Amygdala (tissue), 56 donors: ENCODE results near the gene PRDM16.

Source experiments
- DNase-seq, 56 donors: peaks; one replicate each; lab custom pipeline; 2025; lab: John Stamatoyannopoulos, UW

The PRDM16 gene

DNA sequence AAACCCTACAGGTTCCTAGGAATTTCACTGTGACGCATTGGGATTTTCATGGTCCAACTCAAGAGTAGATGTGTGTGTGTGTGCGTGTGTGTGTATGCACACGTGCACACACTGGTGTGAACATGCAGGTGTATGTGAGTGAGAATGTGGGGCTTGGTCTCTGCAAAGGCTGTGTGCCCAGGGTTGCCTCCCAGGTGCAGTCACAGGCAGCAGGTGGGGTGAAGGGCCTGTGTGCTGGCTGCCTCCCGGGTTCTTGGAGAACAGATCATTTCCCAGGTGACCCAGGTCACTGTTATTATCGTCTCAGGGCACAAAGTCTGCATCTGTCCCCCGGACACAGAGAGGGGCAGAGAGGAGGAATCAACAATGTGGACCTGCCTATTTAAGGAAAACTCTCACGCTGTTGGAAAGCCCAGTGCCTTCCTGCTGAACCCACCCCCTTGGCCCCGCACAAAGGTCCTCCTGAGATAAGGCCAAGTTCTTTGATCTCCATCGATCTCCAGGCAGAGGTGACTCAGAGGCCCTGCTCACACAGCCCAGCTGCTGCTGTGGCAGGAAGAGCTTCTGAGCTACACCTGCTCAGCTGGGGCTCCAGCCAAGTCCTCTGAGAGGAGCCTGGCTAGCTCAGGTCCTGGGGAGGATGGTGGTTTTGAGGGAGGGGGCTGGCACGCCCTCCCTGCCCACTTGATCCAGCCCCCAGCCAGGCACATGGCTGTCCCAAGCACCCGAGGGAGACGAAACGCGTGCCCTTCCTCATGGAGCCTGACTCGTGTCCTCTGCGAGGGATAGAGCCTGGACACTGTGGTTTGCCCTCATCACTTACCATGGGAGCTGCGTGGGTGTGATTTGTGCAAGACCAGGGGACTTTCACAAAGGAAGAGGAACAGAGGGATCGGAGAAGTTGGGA is 251.5 kb downstream of the PRDM16 start:
- DNase-seq: no peak

- DNase-seq: no peak
These were observed 252.8 kb downstream of the PRDM16 start for GRCh38 chr1:3321559-3322449.

- no peak for DNase-seq
These were observed 253.5 kb downstream of the PRDM16 start for GRCh38 chr1:3322450-3323020.

GRCh38 chr1:3323021-3323795 is 254.2 kb downstream of the PRDM16 start:
- DNase-seq: peak in 8 of 56 donors; percentile 23 to 52 (median 32)

GRCh38 chr1:3323796-3324703 is 255.0 kb downstream of the PRDM16 start:
- DNase-seq: no peak

DNA sequence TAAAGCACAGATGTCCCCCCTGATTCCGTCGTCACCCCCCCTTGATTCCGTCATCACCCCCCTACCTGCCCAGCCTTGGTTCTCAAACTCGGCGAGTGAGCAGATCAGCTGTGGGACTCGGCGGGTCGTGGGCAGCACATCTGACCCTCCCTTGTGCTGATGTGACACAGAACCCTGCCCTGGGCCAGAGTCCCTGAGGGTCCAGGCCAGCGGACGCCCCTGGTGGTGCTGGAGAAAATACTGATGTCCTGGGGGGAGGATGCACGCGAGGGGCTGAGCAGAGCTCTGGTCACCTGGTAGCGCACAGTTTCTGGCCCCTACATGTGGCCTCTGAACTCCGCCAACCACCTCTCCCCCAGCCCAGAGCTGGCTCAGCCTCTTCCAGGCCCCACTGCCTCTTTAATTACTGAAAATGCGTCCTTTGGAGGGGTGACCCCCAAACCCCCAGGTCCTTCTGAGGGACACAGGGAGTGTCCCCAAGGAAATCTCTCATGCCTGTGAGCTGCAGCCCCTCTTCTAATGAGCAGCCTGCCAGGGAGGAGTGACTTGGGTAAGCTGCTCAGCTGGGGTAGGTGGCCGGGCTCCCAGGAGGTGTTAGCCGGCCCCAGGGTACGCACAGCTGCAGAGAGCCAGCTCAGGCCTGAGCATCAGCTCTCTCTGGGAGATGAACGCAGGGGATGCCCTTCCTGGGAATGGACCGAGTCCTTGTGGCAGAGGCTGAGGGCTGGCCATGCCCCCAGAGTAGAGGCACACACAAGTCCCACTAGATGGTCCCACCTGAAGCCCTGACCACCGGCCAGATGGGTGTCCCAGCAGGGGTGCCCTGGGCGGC is 255.9 kb downstream of the PRDM16 start:
- no peak for DNase-seq

DNA sequence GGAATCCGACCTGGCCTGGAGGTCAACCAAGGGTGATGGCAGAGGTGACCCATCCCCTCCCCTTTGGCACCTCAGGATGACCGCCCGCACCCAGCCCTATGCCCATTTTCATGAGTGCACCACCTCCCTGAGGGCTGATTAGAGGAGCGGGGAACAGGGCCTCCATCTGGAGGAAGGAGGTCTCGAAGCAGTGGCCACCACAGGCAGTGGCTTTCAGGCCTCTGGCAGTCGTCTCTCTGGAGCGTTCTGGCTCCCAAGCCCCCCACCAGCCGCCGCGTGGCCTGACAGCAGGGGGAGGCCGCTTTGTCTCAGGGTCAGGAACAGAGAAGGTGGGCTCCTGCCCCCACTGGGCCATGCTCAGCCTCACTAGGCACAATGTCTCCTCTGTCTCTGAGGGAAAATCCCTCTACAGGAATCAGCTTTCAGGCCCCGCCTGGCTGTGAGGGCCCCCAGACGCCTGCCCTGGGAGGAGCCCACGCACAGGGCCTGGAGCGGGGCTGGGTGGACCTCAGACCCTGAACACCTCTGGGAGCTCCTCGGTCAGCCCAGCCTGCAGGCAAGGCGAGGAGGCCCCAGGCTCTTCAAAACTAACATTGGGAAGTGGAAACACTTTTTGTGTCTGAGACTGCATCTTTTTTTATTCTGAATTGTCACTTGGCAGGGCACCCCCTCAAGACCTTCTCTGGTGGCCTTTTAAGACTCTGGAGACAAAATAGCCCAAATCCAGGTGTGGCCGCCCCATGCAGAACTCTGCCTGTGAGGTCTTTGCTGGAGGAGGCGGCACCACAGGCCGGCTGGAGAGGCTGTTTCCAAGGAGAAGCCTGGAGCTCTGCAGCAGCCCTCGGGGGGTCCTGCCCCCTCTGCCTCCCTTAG is 257.7 kb downstream of the PRDM16 start:
- no peak for DNase-seq

DNA sequence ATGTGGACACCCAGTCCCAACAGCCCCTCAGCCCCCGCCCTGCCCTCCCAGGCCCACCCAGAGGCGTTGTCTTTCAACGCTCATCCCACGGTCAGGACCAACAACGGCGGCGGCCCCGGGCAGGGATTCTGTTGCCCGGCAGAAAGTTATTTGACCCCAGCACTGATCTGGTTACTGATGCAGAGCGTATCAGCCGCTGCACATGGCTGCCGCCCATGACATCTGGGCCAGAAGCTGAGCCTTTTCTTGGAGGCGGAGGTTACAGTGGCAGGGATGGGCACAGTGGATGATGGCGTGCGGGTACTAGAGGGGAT is 258.3 kb downstream of the PRDM16 start:
- DNase-seq: no peak

DNA sequence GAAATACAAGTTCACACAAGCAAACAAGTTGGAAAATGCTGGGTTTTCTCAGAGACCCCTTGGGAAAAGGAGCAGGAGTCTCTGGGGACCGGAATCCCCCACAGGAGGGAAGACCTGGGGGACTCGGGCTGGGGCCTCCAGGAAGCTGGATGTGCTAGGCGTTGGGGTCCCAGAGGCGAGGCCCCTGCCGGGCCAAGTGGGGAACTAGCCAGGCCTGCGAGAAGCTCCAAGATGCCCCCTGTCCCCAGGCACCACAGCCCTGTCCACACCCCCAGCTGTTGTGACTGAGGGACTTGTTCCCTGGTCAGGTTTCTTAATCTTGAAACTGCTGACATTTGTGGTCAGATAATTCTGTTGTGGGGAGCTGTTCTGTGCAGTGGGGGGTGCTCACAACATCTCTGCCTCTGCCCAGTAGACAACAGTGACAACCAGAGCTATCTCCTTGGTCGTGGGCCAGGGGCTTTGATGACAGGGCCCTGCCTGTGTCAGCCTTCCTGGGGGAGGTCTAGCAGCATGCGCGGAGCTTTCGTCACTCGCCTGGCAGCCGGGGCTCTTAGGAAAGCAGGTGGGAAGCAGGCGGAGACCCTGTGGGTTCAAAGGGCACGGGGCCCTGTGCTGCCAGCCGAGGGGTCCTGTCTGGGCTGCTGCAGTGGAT is 259.1 kb downstream of the PRDM16 start:
- DNase-seq: no peak

GRCh38 chr1:3329640-3330281 is 260.8 kb downstream of the PRDM16 start:
- no peak for DNase-seq

- no peak for DNase-seq
These were observed 261.8 kb downstream of the PRDM16 start for GRCh38 chr1:3330771-3331245.

GRCh38 chr1:3331564-3331963 is 262.6 kb downstream of the PRDM16 start:
- DNase-seq: peak in 36 of 56 donors; percentile 7 to 80 (median 51)

DNA sequence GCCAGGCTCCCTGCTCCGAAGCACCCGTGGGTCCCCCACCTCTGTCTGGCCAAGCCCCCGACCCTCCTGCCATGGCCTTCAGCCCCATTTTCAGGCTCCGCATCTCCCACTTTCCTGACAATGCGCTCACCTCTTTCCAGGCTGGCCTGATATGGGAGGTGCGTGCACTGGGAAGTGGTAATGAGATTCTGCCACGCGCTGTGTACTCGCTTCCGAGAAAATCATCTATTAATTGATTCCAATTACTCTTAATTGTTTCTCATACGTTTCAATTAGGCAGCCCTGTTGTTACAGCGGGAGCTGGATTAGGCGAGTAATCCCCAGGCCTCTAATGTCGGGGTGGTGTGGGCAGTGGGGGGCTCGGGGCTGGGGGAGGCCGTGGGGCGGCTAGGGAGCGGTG is 263.0 kb downstream of the PRDM16 start:
- no peak for DNase-seq

DNA sequence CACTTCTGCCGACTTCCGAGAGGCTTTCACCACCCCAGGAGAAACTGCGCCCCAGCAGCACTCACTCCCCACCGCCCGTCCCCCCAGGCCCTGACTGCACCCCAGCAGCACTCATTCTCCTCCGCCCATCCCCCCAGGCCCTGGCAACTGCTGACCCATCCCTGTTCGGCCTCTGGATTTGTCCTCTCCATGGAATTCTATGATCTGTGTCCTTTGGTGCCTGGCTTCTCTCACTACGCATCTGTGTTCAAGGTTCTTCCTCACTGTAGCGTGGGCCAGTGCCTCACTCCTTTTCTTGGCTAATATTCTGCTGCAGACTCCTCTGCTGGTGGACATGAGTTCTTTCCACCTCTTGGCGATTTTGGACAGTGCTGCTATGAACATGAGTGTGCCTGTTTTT is 263.7 kb downstream of the PRDM16 start:
- DNase-seq: no peak

DNA sequence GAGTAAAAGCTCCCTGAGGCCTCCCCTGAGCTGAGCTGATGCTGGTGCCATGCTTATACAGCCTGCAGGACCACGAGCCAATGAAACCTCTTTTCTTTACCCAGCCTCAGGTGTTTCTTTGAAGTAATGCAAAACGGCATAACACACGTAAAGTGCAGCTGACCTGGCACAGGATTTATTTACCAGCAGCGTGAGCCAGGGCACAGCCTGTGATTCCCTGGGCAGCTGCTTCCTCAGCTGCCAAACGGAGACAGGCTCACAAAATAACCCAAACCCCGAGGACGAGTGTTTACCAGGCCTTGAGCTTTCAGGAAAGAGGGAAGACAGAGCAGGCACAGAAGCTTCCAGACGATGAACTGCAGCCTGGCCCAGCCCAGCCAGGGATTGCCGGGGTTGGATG is 264.9 kb downstream of the PRDM16 start:
- peak in 27 of 56 donors; percentile 18 to 80 (median 39) for DNase-seq

DNA sequence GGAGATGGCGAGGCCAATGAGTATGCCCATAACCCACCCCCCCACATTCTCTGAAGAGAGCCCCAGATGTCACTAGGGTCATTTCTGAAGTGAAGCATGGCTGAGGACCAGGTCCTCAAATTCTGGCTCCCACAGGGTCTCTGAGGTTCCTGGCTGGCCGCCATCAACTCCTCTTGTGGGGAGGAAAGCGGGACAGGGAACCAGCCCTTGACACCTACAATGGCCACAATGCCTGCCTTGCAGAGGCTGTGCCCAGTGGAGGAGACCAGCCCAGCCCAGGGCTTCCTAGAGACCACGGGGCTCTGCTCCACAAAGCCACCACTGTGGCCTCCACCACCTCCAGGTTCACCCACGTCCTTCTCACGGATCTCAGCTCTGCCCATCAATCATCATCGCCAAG is 265.4 kb downstream of the PRDM16 start:
- no peak for DNase-seq
